HepG2 (cell line): ENCODE data around the gene EFNA2. TPM values are rescaled to one million over a fixed set of nuclear protein-coding genes. Genes with fewer than 3 reads are reported as not detected.

Experiments
- AGO2 ChIP-seq: fragments of 200-400 bp; formaldehyde crosslinking; optimal IDR thresholded peaks from 2 replicates; pipeline ENCODE3; 2017; ENCODE audit warnings: mild to moderate bottlenecking, low read depth, low read length, moderate library complexity
- AKAP8 ChIP-seq: sonication (generic); formaldehyde crosslinking; IDR thresholded peaks from 2 replicates; pipeline ENCODE4 v1.5.1; 2020; ENCODE audit warnings: mild to moderate bottlenecking, missing genetic modification reagents
- HNF4G ChIP-seq, 2 experiments: sonication (generic) in 1 of 2; formaldehyde crosslinking in 1 of 2; IDR thresholded peaks; 2 replicates each; pipeline versions ENCODE4 v1.4.0 to v1.6.1; 2011 to 2020; ENCODE audit warnings: borderline replicate concordance in 2 of 2, low read depth in 2 of 2, mild to moderate bottlenecking in 2 of 2, low read length in 1 of 2, missing genetic modification reagents in 1 of 2, moderate library complexity in 1 of 2
- KLF13 ChIP-seq: sonication (generic); formaldehyde crosslinking; IDR thresholded peaks from 2 replicates; pipeline ENCODE4 v1.4.0; 2020; ENCODE audit warnings: mild to moderate bottlenecking, missing genetic modification reagents
- KLF16 ChIP-seq, 2 experiments: sonication (generic) in 1 of 2; formaldehyde crosslinking in 1 of 2; IDR thresholded peaks; 2 replicates each; pipeline versions ENCODE4 v1.6.1 to v1.8.0; 2016 to 2023; ENCODE audit warnings: missing genetic modification reagents in 2 of 2, missing compliant biosample characterization in 1 of 2
- PAWR ChIP-seq: sonication (generic); formaldehyde crosslinking; IDR thresholded peaks from 2 replicates; pipeline ENCODE4 v1.4.0; 2020; ENCODE audit warnings: missing genetic modification reagents, mild to moderate bottlenecking, borderline replicate concordance
- SATB2 ChIP-seq: sonication (generic); formaldehyde crosslinking; IDR thresholded peaks from 2 replicates; pipeline ENCODE4 v1.5.0; 2020; ENCODE audit warnings: missing genetic modification reagents
- SIX1 ChIP-seq: sonication (generic); formaldehyde crosslinking; IDR thresholded peaks from 2 replicates; pipeline ENCODE4 v1.4.0; 2020; ENCODE audit warnings: missing genetic modification reagents, borderline replicate concordance
- TEAD3 ChIP-seq: optimal IDR thresholded peaks from 2 replicates; pipeline ENCODE3; 2016; ENCODE audit warnings: borderline replicate concordance
- XRCC5 ChIP-seq: fragments of 200-400 bp; formaldehyde crosslinking; optimal IDR thresholded peaks from 2 replicates; pipeline ENCODE3; 2017; ENCODE audit warnings: mild to moderate bottlenecking, low read length
- ZNF160 ChIP-seq: sonication (generic); formaldehyde crosslinking; IDR thresholded peaks from 2 replicates; pipeline ENCODE4 v1.8.0; 2022; ENCODE audit warnings: mild to moderate bottlenecking, inconsistent platforms, missing genetic modification reagents
- ZNF546 ChIP-seq: sonication (generic); formaldehyde crosslinking; conservative IDR thresholded peaks from 2 replicates; pipeline ENCODE4 v1.8.1; 2023; ENCODE audit warnings: mild to moderate bottlenecking, missing genetic modification reagents
- ZNF75D ChIP-seq: sonication (generic); formaldehyde crosslinking; IDR thresholded peaks from 2 replicates; pipeline ENCODE4 v1.8.1; 2023; ENCODE audit warnings: missing genetic modification reagents, mild to moderate bottlenecking, borderline replicate concordance
- ZNF790 ChIP-seq: sonication (generic); formaldehyde crosslinking; IDR thresholded peaks from 2 replicates; pipeline ENCODE4 v1.8.0; 2022; ENCODE audit warnings: missing genetic modification reagents, mild to moderate bottlenecking, borderline replicate concordance
- ZSCAN22 ChIP-seq: sonication (generic); formaldehyde crosslinking; IDR thresholded peaks from 2 replicates; pipeline ENCODE4 v1.4.0; 2020; ENCODE audit warnings: mild to moderate bottlenecking, missing genetic modification reagents
- ZSCAN9 ChIP-seq: IDR thresholded peaks from 2 replicates; pipeline ENCODE4 v1.6.1; 2016; ENCODE audit warnings: borderline replicate concordance
- polyA plus RNA-seq, 8 experiments: library from polyadenylated mRNA; depleted of rRNA in 3 of 8; stranded (reverse) in 7 of 8; unstranded in 1 of 8; fragments of >200 nt; fragmentation: Illumina TruSeq in 4 of 8; extraction: Trizol in 4 of 8; gene quantifications; 2 replicates each; pipeline versions ENCODE4 v1.2.1 to v1.2.3, GENCODE V29; 2011 to 2016; ENCODE audit warnings: low read depth in 4 of 8, missing spikeins in 1 of 8, mixed read lengths in 1 of 8; ENCODE audit not compliant: insufficient read depth in 1 of 8
- total RNA-seq, 5 experiments: library from RNA; depleted of rRNA; stranded (reverse); fragments of >200 nt; fragmentation: Illumina TruSeq; extraction: Trizol; gene quantifications; 2 replicates each; pipeline ENCODE4 v1.2.3, GENCODE V29; 2016; ENCODE audit warnings: low read depth in 1 of 5
- TF ChIP-seq, protein P1 (sequence below): sonication (generic); formaldehyde crosslinking; IDR thresholded peaks from 2 replicates; pipeline ENCODE4 v1.8.0; 2022; ENCODE audit warnings: mild to moderate bottlenecking, missing genetic modification reagents
- TF ChIP-seq, protein P2 (sequence below), 2 experiments: sonication (generic) in 1 of 2; formaldehyde crosslinking in 1 of 2; IDR thresholded peaks; 2 replicates each; pipeline versions ENCODE4 v1.5.1 to v1.6.1; 2011 to 2020; ENCODE audit warnings: borderline replicate concordance in 1 of 2, low read depth in 1 of 2, low read length in 1 of 2, mild to moderate bottlenecking in 1 of 2, missing genetic modification reagents in 1 of 2, moderate library complexity in 1 of 2
- TF ChIP-seq, protein P3 (sequence below): sonication (generic); formaldehyde crosslinking; conservative IDR thresholded peaks from 2 replicates; pipeline ENCODE4 v1.8.0; 2022; ENCODE audit warnings: low read depth, missing genetic modification reagents
- TF ChIP-seq, protein P4 (sequence below): IDR thresholded peaks from 2 replicates; pipeline ENCODE4 v1.6.1; 2018; ENCODE audit warnings: missing genetic modification reagents
- TF ChIP-seq, protein P5 (sequence below): IDR thresholded peaks from 2 replicates; pipeline ENCODE4 v1.6.1; 2016; ENCODE audit warnings: mild to moderate bottlenecking

Gene EFNA2
- total and polyA plus RNA-seq, 2 of the 13 experiments (the other 11 are each of a cell fraction or from before 2014, with no cell fraction given) = 6.0 to 9.9 TPM

DNA sequence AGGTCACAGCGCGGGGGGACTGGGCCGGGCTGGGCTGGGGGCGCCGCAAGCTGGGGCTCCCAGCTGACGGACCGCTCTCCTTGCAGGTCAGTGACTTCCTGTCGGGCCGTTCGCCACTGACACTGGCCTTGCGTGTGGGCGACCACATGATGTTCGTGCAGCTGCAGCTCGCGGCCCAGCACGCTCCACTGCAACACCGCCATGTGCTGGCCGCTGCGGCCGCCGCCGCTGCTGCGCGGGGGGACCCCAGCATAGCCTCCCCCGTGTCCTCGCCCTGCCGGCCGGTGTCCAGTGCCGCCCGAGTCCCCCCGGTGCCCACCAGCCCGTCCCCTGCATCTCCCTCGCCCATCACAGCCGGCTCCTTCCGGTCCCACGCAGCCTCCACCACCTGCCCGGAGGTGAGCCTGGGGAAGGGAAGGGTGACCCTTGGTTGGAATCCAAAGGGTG, 31.6 kb upstream of the EFNA2 start (continued):
- TF ChIP-seq XRCC5 = no peak
- TF ChIP-seq PAWR (CRISPR knock-in tag) = no peak
- TF ChIP-seq, protein P1, sequence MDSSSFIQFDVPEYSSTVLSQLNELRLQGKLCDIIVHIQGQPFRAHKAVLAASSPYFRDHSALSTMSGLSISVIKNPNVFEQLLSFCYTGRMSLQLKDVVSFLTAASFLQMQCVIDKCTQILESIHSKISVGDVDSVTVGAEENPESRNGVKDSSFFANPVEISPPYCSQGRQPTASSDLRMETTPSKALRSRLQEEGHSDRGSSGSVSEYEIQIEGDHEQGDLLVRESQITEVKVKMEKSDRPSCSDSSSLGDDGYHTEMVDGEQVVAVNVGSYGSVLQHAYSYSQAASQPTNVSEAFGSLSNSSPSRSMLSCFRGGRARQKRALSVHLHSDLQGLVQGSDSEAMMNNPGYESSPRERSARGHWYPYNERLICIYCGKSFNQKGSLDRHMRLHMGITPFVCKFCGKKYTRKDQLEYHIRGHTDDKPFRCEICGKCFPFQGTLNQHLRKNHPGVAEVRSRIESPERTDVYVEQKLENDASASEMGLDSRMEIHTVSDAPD (CRISPR knock-in tag) = no peak
- TF ChIP-seq ZSCAN9 (CRISPR knock-in tag) = no peak
- no peak for TF ChIP-seq SATB2 (CRISPR knock-in tag)
- TF ChIP-seq KLF16 (CRISPR knock-in tag; IDR thresholded peaks at IDR 0.05) = no peak
- TF ChIP-seq, protein P2, sequence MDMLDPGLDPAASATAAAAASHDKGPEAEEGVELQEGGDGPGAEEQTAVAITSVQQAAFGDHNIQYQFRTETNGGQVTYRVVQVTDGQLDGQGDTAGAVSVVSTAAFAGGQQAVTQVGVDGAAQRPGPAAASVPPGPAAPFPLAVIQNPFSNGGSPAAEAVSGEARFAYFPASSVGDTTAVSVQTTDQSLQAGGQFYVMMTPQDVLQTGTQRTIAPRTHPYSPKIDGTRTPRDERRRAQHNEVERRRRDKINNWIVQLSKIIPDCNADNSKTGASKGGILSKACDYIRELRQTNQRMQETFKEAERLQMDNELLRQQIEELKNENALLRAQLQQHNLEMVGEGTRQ (IDR thresholded peaks at IDR 0.05; ENCODE audit: low read depth, low read length) = no peak
- TF ChIP-seq, protein P2 (CRISPR knock-in tag; IDR thresholded peaks at IDR 0.05; ENCODE audit: borderline replicate concordance) = no peak
- TF ChIP-seq AKAP8 (CRISPR knock-in tag) = peak; percentile 50
- no peak for TF ChIP-seq KLF13 (CRISPR knock-in tag)
- no peak for TF ChIP-seq ZNF75D (CRISPR knock-in tag)
- no peak for TF ChIP-seq ZNF546 (CRISPR knock-in tag)
- peak; percentile 96 for TF ChIP-seq AGO2
- TF ChIP-seq ZNF790 (CRISPR knock-in tag) = 0 out of 2 replicates have a peak, but pooled peaks have one; percentile 33
- no peak for TF ChIP-seq ZSCAN22 (CRISPR knock-in tag)
- no peak for TF ChIP-seq TEAD3
- TF ChIP-seq ZNF160 (CRISPR knock-in tag) = 0 out of 2 replicates have a peak, but pooled peaks have one; percentile 28
- no peak for TF ChIP-seq HNF4G (IDR thresholded peaks at IDR 0.05; ENCODE audit: borderline replicate concordance, low read depth, low read length)
- TF ChIP-seq HNF4G (CRISPR knock-in tag; IDR thresholded peaks at IDR 0.05; ENCODE audit: borderline replicate concordance, low read depth) = no peak
- TF ChIP-seq, protein P3, sequence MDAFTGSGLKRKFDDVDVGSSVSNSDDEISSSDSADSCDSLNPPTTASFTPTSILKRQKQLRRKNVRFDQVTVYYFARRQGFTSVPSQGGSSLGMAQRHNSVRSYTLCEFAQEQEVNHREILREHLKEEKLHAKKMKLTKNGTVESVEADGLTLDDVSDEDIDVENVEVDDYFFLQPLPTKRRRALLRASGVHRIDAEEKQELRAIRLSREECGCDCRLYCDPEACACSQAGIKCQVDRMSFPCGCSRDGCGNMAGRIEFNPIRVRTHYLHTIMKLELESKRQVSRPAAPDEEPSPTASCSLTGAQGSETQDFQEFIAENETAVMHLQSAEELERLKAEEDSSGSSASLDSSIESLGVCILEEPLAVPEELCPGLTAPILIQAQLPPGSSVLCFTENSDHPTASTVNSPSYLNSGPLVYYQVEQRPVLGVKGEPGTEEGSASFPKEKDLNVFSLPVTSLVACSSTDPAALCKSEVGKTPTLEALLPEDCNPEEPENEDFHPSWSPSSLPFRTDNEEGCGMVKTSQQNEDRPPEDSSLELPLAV (CRISPR knock-in tag) = no peak
- TF ChIP-seq SIX1 = no peak
- TF ChIP-seq, protein P4, sequence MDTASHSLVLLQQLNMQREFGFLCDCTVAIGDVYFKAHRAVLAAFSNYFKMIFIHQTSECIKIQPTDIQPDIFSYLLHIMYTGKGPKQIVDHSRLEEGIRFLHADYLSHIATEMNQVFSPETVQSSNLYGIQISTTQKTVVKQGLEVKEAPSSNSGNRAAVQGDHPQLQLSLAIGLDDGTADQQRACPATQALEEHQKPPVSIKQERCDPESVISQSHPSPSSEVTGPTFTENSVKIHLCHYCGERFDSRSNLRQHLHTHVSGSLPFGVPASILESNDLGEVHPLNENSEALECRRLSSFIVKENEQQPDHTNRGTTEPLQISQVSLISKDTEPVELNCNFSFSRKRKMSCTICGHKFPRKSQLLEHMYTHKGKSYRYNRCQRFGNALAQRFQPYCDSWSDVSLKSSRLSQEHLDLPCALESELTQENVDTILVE = no peak
- TF ChIP-seq, protein P5, sequence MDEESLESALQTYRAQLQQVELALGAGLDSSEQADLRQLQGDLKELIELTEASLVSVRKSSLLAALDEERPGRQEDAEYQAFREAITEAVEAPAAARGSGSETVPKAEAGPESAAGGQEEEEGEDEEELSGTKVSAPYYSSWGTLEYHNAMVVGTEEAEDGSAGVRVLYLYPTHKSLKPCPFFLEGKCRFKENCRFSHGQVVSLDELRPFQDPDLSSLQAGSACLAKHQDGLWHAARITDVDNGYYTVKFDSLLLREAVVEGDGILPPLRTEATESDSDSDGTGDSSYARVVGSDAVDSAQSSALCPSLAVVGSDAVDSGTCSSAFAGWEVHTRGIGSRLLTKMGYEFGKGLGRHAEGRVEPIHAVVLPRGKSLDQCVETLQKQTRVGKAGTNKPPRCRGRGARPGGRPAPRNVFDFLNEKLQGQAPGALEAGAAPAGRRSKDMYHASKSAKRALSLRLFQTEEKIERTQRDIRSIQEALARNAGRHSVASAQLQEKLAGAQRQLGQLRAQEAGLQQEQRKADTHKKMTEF (CRISPR knock-in tag) = no peak
